Endometrial microvascular endothelial cells (primary cell): ENCODE data around the gene PALS1. TPM values are rescaled to one million over a fixed set of nuclear protein-coding genes. Genes with fewer than 3 reads are reported as not detected.

ENCODE experiments used
- in situ Hi-C: cut with HindIII; loops from 2 replicates; pipeline ENCODE4 v1.10.0; 2017; ENCODE audit warnings: low sequenced_read_pairs, low pct_unique_long_range_greater_than_20kb; ENCODE audit errors: inconsistent ontology term
- total RNA-seq: library from RNA; depleted of rRNA; stranded (reverse); fragments of >200 nt; gene quantifications from one replicate; pipeline ENCODE4 v1.2.3, GENCODE V29; 2015; ENCODE audit errors: inconsistent ontology term

Gene PALS1
- 18.2 TPM for total RNA-seq

DNA sequence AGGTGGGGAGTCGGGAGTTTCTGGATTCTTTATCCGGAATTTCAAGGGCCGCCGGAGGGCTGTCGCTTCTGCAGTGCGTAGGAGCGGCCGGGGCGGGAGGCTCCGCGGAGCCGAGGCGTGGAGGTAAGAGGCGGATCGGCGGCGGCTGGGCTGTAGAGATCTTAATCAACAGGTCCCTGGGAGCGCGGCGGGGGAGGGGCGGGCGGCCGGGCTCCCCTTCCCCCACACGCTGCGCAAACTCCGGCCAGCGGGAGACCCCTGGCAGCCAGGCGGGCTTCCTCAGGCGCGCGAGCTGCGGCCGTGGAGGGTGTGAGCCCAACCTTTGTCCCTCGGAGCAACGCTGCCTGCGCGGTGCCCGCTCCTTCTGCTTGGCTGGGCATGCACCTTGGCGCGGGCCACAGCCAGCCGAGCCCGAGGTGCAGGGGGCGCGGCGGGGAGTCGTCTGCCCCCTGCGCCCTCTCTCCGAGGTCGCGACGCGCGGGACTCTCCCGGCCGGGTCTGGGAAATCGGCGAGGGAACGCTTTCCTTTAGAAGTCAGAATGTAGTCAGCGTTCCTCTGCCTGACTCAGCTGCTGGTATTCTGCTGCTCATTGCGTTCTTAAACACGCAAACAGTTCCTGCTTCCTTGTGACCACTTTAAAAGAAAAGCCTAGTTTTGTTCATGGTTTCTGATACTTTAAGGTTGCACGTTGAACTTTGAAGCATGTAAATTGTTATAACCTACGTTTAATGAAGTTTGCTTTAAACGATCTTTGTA, at the start of gene PALS1:
Gene PALS1, plus strand, starts transcription at position 25 of the 757 bp plus-strand sequence. CDS start 37,736 bp downstream, outside the sequence.
- in situ Hi-C loops: no loop called here

DNA sequence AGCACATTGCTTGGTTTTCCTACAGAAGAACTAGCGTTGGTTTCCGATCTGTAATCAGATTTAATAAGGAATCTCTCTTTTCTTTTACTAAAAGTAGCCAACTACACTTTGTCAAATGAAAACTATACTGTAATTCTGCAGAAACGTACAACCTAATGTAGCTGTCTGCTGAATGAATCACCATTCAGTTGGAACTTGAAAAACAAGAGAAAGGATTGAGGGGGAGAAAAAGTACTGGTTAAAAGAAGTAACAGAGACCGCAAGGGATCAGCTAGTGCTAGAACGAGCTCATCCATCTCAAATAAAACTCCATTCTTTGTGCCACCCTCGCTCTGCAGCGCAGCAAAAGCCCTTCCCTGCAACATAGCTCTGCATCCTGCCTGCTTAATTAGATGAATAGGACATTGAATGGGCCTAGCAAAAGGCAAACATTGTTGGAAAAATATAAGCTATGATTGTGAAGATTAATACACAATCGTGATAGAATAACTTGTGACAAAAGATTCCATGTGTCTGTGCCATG, 49.4 kb upstream of the PALS1 start:
- in situ Hi-C loops: no loop called here

DNA sequence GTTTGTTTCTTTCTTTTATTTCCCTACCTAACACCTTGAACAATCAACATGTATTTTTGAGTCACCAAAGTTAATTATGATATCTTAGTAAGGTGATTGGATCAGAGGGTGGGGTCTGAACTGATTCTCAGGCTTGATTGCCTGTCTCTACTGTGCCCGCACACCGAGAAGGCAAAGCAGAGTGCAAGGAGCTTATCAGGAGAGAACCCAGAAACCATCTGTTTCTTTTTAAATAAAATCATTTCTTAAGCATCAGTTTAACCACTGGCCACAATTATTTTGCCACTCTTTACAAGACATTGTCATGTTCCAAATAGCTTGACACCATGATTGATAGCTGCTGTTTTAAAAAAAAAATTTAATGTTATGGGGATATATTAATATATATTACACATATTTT, 48.9 kb upstream of the PALS1 start:
- in situ Hi-C loops: no loop called here

DNA sequence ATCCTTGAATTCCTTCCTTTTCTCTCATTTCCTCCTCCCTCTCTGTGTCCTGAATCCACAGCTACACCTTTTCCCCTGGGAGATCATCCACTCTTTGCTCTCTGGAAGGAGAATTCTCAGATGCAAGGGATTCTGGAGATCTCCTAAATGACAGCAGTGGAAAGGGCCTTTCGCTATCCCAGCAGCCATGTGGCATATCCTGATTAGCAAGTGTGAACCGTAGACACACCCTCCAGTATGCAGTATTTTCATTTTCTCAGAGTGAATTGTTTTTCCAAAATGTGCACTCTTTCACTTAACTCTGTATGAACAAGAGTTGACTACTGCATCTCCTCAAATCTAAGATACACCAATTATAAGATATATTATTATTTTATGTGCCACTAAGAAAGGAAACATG, 46.0 kb upstream of the PALS1 start:
- in situ Hi-C loops: no loop called here

DNA sequence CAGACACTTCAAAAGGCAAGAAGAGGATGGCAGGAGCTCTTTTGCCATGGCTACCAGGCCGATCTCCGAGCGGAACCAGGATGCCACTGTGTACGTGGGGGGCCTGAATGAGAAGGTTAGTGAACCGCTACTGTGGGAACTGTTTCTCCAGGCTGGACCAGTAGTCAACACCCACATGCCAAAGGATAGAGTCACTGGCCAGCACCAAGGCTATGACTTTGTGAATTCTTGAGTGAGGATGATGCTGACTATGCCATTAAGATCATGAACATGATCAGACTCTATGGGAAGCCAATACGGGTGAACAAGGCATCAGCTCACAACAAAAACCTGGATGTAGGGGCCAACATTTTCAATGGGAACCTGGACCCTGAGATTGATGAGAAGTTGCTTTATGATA, 42.2 kb upstream of the PALS1 start:
- in situ Hi-C loops: no loop called here

DNA sequence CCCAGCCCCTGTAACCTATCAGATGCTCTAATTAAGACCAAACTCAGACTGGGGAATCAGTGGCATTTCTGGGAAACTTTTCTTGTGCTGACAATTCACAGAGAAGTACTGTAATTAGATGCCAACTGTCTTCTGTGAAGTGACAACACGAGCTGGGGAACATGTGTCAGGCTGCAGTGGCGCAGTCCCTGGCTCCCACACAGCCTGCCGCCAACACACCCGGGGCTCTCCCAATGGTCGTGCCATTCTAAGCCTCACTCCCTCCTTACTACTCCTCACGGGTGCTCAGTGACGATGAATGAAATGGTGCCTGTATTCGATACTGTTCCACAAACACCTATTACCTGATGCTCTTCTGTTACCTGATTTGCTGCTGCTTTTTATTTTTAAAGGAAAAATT, 33.4 kb upstream of the PALS1 start:
- in situ Hi-C loops: no loop called here

DNA sequence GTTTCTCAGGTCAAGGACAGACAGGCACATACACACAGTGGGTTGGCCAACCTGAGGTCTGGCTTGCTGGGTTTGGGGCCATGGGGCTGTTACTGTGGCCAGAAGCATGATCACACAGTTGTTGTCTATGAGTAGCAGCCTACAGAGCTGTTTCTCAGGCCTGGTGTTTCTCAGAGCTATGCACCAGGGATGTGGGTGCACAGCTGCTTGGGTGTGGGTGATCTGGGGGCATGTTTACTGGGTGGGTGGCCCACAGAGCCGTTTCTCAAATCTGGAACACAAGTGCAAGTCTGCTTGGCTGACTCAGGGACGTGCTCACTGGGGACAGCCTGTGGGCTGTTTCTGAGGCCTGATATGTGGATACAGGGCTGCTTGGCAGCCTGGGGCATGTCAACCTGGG, 23.1 kb upstream of the PALS1 start:
- in situ Hi-C loops: no loop called here

DNA sequence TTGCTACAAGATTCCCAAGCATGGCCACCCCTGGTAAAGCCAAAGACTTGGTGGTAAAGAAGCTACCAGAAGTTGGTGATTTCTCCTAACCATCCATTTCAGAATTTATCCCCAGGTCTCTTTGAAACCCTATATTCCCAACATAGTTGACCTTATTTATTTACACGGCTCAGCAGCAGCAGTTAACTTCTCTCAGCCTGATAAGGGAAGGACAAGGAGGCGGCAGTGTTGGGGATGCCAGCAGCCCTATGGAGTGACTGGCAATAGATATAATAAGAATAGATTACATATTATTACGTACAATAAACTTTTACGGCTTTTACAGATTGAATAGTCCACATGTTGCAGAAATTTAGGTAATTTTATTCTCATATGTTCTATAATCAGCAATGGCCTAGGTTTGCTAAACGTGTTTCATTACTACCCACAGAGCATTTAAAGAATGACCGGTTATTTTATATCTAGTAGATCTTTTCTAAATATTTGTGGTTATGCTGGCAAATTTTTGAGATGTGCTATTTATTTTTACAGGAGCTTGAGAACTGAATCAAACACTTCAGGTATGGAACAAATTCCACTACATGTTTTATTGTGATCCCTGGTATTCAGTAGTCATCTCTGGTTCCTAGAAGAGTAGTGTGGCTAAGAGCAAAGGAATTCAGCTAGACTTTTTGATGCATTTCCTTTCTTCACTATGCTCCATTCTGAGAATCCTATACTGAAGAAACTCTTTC, 19.8 kb upstream of the PALS1 start:
- in situ Hi-C loops: no loop called here

DNA sequence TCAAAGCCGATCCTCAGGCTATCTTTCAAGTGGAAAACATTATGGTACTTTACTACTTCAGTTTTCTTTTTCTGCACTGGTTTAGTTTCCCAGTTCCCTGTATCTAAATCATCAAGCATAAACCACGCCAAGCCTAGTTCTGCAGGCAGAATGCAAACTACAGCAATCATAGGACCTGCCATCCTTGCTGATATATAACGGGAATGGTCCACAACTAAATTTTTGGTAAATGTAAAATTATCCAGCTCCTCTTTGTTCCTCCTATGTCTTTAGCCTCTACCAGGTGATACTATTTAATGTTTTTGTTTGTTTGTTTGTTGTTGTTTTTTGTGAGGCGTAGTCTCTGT, 19.3 kb upstream of the PALS1 start:
- in situ Hi-C loops: no loop called here

DNA sequence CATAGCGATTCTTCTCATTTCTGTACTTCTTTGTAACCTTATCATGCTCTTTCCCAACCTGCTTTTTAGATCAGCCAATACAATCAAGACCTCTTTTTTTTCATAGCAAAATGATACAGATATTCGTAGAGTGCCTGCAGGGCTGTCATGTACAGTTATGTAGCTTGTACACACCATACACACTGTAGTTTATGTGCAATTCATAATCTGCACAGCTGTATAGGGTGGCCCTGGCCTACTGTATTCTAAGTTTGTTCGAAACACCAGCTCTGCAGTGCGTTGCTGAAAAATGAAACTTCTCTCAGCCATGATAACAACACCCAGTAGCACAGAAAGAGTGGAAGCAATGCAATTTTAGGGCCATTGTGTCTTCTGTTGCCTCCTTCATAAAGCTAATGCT, 15.7 kb upstream of the PALS1 start:
- in situ Hi-C loops: no loop called here

DNA sequence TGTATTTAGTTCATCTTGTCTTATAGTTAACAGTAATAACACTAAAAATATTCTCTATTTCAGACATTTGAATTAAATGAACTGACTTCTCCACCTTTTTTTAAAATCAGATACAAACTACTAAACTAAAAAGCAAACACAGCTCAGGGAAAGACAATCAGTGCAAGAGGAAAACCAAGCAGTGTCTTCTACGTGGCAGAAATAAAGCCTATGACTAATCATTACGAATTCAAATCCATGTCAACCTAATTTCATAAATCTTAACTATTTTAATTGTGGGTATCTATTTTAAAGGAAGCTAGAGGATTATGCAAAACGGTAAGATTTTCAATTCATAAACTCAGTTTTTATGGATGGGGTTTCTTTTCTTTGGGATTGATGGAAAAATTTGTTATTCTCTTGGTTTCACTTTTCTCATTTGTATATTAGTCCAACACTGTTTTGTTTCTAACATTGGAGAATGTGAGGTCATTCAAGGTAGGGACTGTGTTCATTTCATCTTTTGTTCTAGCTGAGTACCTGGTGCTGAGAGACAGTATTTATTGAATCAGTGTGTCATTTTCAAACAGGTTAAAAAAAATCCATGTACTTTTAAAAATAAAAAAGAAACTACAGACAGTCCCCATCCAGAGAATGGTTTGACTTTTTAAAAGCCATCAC, 12.8 kb upstream of the PALS1 start:
- in situ Hi-C loops: no loop called here

DNA sequence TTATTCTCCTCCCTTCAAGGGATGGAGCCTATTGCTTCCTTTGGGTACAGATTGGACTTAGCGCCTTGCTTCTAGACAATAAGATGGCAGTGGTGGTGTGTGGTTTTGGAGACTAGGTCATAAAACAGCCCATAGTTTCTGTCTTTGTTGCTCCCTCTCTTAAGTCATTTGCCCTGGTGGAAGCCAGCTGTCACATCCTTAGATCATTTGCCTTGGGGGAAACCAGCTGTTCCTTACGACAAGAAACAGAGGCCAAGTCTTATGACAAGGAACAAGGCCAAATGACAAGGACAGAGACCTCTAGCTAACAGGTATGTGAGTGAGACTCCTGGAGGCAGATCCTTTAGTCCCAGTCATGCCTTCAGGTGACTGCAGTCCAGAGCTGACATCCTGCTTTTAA, 9.2 kb upstream of the PALS1 start:
- in situ Hi-C loops: no loop called here

DNA sequence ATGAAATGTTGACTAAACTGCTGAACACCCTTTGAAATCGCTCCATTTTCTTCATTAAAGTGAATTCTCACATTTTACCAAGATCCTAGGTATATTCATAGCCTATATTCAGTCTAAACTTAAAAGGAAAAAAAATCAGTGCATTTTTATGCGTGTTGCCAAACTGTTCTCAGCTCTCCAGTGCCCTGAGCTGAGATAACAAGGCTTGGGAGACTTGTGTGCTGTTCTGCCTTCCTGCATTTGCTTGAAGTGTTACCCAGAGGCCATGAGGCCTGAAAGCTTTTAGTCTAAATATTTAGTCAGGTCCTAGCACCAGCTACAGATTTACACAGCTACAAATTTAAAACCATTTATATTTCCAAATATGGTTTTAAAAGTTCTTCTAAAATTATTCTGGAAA, 8.6 kb upstream of the PALS1 start:
- in situ Hi-C loops: no loop called here

DNA sequence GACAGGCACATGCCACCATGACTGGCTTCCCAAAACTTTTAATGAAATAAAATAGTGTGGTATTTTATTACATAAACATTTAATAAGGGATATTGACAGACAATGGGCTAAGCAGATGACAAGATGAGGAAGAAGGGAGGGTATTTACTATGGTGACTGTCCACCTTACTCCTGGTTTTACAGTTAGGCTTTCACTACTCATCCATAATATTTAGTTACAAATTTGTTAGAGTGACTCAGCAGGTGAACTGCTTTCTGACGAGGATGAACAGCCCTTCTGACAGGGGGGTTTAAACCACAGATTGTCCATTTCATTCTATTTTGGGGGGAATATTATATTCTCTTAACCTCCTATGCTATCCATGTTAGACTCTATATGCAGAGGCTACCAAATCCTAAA, 3.6 kb upstream of the PALS1 start:
- in situ Hi-C loops: no loop called here

DNA sequence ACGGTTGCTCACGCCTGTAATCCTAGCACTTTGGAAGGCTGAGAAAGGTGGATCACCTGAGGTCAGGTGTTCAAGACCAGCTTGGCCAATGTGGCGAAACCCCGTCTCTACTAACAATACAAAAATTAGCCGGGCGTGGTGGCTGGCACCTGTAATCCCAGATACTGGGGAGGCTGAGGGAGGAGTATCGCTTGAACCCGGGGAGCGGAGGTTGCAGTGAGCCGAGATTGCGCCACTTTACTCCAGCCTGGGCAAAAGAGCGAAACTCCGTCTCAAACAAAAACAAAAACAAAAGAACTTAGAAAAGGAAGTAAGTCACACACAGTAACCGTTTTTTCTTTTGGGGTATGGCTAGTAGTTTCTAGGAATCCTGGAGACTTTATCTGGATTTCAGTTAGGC, 1.7 kb upstream of the PALS1 start:
- in situ Hi-C loops: no loop called here

DNA sequence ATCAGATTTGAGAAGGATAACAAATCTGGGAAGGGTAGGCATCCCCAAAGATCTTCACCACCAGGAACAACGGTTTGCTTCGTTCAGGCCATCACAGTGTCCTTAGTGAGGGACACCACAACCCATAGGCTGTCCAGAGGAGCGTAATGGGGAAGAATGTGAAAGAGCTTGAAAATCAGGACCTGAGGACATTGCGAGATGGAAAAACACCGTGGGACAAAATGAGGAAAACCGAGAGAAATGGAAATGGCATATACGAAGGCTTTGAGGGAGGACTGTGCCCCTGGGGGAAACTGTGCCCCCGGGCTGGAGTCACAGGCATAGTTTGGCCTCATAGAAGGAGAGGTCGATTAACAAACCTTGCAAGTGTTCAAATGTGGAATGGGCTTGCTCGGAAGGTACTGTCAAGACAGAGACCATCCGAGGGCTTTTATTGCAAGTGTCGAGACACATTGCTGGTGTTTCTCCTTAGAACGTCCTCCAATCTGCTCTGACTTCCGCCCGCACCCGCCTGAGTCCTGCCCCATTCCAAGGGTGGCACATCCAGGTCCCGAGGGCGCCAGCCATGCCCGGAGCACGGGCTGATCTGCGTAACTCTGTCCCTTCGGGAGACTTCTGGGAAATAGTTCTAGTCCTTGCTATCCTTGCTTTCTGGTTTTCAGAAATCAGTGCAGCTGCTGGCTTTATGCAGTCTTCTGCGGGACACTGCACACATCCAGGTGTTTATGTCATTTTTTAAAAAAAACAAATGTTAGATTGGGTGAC, 885 bp upstream of the PALS1 start:
- in situ Hi-C loops: no loop called here

DNA sequence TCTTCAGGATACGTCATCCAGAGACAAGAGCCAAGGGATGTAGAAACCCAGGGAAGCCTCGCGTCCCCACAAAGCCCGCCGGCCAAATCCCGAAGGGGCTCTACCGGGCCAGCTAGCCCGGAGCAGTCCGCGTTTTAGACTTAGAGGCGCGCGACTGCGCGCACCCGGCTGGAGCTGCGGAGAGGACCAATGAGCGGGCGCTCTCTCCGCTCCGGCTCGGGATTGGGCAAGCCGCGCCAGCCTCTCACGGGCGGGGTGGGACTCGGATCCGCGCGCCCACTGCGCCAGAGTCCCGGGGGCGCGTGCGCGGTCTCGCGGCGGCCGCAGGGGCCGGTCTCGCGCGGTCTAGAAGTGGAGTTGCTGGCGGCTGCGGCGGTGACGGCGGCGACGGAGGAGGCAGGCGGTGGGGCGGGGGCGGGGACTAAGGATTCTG, 241 bp upstream of the PALS1 start:
- in situ Hi-C loops: no loop called here

DNA sequence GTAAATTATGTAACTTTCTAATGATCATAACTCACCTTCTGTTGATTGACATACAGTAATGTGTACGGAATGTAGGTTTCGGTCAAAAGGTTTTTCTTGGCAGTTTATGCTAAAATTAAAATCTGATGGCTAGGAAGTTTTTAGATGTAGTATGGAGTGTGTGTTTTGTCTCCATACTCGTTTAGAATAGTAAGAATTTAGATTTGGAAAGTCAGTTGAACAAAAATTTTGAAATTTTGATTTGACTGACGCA, 859 bp downstream of the PALS1 start:
- in situ Hi-C loops: no loop called here

DNA sequence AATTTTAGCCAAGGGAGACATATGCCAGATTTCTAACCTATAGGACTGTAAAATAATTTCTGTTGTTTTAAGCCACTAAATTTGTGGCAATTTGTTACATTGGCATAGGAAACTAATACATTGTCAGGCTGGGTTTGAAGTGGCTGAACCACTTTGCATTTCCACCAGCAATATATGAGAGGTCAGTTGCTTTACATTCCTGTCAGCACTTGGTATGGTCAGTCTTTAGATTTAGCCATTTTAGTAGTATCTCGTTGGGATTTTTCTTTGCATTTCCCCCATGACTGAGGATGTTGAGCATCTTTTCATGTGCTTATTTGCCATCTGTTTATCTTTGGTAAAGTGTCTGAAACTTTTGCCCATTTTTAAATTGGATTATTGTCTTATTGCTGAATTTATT, 3.9 kb downstream of the PALS1 start:
- in situ Hi-C loops: no loop called here
